WTC11 (cell line): ENCODE measurements around the gene TPPP3. TPM values are rescaled to one million over a fixed set of nuclear protein-coding genes. Genes with fewer than 3 reads are reported as not detected.

ENCODE experiments used
- ATAC-seq: fragments of 200-7000 bp; cut with Tn5 transposase; 2 replicates; pipeline ENCODE4 v1.10.0; 2021; ENCODE audit warnings: mild to moderate bottlenecking, moderate library complexity
- CTCF ChIA-PET: fragments of 300-600 bp; sonication (Branson Sonifier 250); formaldehyde crosslinking; loops from one replicate; lab custom pipeline; 2021; ENCODE audit warnings: antibody characterized with exemption; lab: Charles Lee
- POLR2A ChIA-PET: fragments of 350-600 bp; sonication (Branson Sonifier 250); formaldehyde crosslinking; loops from one replicate; lab custom pipeline; 2021; ENCODE audit warnings: antibody characterized with exemption; lab: Charles Lee
- DNase-seq: peaks from one replicate; pipeline ENCODE4 v3.0.0; 2021; ENCODE audit warnings: low spot score
- H3K27ac Mint-ChIP-seq: 2 replicates; pipeline ENCODE4 v1.8.0; 2021; ENCODE audit warnings: mixed read lengths
- H3K27me3 Mint-ChIP-seq: 2 replicates; pipeline ENCODE4 v1.8.0; 2021; ENCODE audit warnings: low read depth, mild to moderate bottlenecking, moderate library complexity, mixed read lengths
- H3K36me3 Mint-ChIP-seq: 2 replicates; pipeline ENCODE4 v1.8.0; 2021; ENCODE audit warnings: mixed read lengths
- H3K4me1 Mint-ChIP-seq: 2 replicates; pipeline ENCODE4 v1.8.0; 2022; ENCODE audit warnings: mixed read lengths
- H3K4me3 Mint-ChIP-seq: 2 replicates; pipeline ENCODE4 v1.8.0; 2021; ENCODE audit warnings: mild to moderate bottlenecking, moderate library complexity, mixed read lengths
- H3K9me3 Mint-ChIP-seq: 2 replicates; pipeline ENCODE4 v1.8.0; 2021; ENCODE audit warnings: mixed read lengths
- ATF1 ChIP-seq: sonication (generic); formaldehyde crosslinking; IDR thresholded peaks from 2 replicates; pipeline ENCODE4 v1.8.1; 2023; ENCODE audit warnings: mild to moderate bottlenecking, moderate library complexity, missing genetic modification reagents
- CREM ChIP-seq: sonication (generic); formaldehyde crosslinking; IDR thresholded peaks from 2 replicates; pipeline ENCODE4 v1.8.1; 2022; ENCODE audit warnings: mild to moderate bottlenecking, missing genetic modification reagents, moderate library complexity
- CTCF ChIP-seq: fragments of 200-600 bp; IDR thresholded peaks from 2 replicates; pipeline ENCODE4 v1.8.0; 2022; ENCODE audit warnings: antibody characterized with exemption
- ERG ChIP-seq: fragments of 250-450 bp; sonication (Bioruptor Pico); IDR thresholded peaks from 2 replicates; pipeline ENCODE4 v1.8.0; 2021; ENCODE audit warnings: mild to moderate bottlenecking
- ESRRA ChIP-seq: sonication (generic); formaldehyde crosslinking; IDR thresholded peaks from 2 replicates; pipeline ENCODE4 v1.8.1; 2022; ENCODE audit warnings: mild to moderate bottlenecking, missing genetic modification reagents, borderline replicate concordance
- ETV6 ChIP-seq: sonication (generic); formaldehyde crosslinking; IDR thresholded peaks from 2 replicates; pipeline ENCODE4 v1.8.1; 2022; ENCODE audit warnings: mild to moderate bottlenecking, missing genetic modification reagents
- GABPB1 ChIP-seq: sonication (generic); formaldehyde crosslinking; IDR thresholded peaks from 2 replicates; pipeline ENCODE4 v1.8.1; 2023; ENCODE audit warnings: mild to moderate bottlenecking, missing genetic modification reagents
- HMGA2 ChIP-seq: fragments of 250-450 bp; sonication (Bioruptor Pico); IDR thresholded peaks from 2 replicates; pipeline ENCODE4 v1.4.0; 2021; ENCODE audit warnings: mild to moderate bottlenecking, moderate library complexity
- KAT7 ChIP-seq: sonication (generic); formaldehyde crosslinking; IDR thresholded peaks from 2 replicates; pipeline ENCODE4 v1.8.1; 2023; ENCODE audit warnings: missing genetic modification reagents, mild to moderate bottlenecking, borderline replicate concordance
- MAX ChIP-seq: sonication (generic); formaldehyde crosslinking; IDR thresholded peaks from 2 replicates; pipeline ENCODE4 v1.8.0; 2022; ENCODE audit warnings: mild to moderate bottlenecking, missing genetic modification reagents
- MYBL2 ChIP-seq: sonication (generic); formaldehyde crosslinking; IDR thresholded peaks from 2 replicates; pipeline ENCODE4 v1.8.1; 2023; ENCODE audit warnings: mild to moderate bottlenecking, moderate library complexity, missing genetic modification reagents
- NFATC4 ChIP-seq: fragments of 250-450 bp; sonication (Bioruptor Pico); IDR thresholded peaks from 2 replicates; pipeline ENCODE4 v1.9.0; 2021; ENCODE audit warnings: mild to moderate bottlenecking
- NFYB ChIP-seq: sonication (generic); formaldehyde crosslinking; conservative IDR thresholded peaks from 2 replicates; pipeline ENCODE4 v1.8.0; 2022; ENCODE audit warnings: low read depth, missing genetic modification reagents
- OVOL2 ChIP-seq: fragments of 250-450 bp; sonication (Bioruptor Pico); IDR thresholded peaks from 2 replicates; pipeline ENCODE4 v1.9.0; 2021; ENCODE audit warnings: mild to moderate bottlenecking, borderline replicate concordance
- TEAD4 ChIP-seq: sonication (generic); formaldehyde crosslinking; IDR thresholded peaks from 2 replicates; pipeline ENCODE4 v1.8.0; 2022; ENCODE audit warnings: mild to moderate bottlenecking, missing genetic modification reagents
- USF2 ChIP-seq: sonication (generic); formaldehyde crosslinking; IDR thresholded peaks from 2 replicates; pipeline ENCODE4 v1.8.1; 2023; ENCODE audit warnings: mild to moderate bottlenecking, missing genetic modification reagents, moderate library complexity
- ZMAT4 ChIP-seq: fragments of 250-450 bp; sonication (Bioruptor Pico); IDR thresholded peaks from 2 replicates; pipeline ENCODE4 v1.9.0; 2021; ENCODE audit warnings: mild to moderate bottlenecking
- ZNF416 ChIP-seq: fragments of 250-450 bp; sonication (Bioruptor Pico); IDR thresholded peaks from 2 replicates; pipeline ENCODE4 v1.9.0; 2021; ENCODE audit warnings: mild to moderate bottlenecking, inconsistent platforms
- ZNF425 ChIP-seq: fragments of 250-450 bp; sonication (Bioruptor Pico); conservative IDR thresholded peaks from 2 replicates; pipeline ENCODE4 v1.9.0; 2021; ENCODE audit warnings: mild to moderate bottlenecking
- ZNF512 ChIP-seq: sonication (generic); formaldehyde crosslinking; IDR thresholded peaks from 2 replicates; pipeline ENCODE4 v1.8.1; 2022; ENCODE audit warnings: missing genetic modification reagents, borderline replicate concordance
- total RNA-seq: library from RNA; stranded (reverse); gene quantifications from 3 replicates; pipeline ENCODE4 v1.2.3, GENCODE V29; 2021

Gene TPPP3
- total RNA-seq, 1 experiment from 2014 or later: 0.74 TPM

GRCh38 chr16:67430504-67430976, 37.2 kb upstream of the TPPP3 start (continued):
- TF ChIP-seq CREM (no peak; the same call in 1 of the 2 replicates), MYBL2 (CRISPR knock-in tag) (peak; percentile 92), HMGA2 (CRISPR knock-in tag) (no peak), MAX (peak; percentile 89; the same call in 1 of the 2 replicates), USF2 (CRISPR knock-in tag) (peak; percentile 54; the same call in 1 of the 2 replicates), ZNF512 (CRISPR knock-in tag) (no peak), ZMAT4 (no peak), NFYB (CRISPR knock-in tag) (peak; percentile 23; the same call in 1 of the 2 replicates), KAT7 (no peak; the same call in 1 of the 2 replicates), ATF1 (CRISPR knock-in tag) (no peak)
- TF ChIP-seq, all 79 proteins: peak for 22

- no peak for DNase-seq
- Mint-ChIP-seq H3K27ac (peak overlapping the region; percentile 53; the same call in 1 of the 2 replicates), H3K4me1 (peaks cover 71% of the 10 kb centered on the region), H3K9me3 (no peaks in the 10 kb centered on the region), H3K4me3 (peak overlapping the region; percentile 77), H3K36me3 (no peaks in the 10 kb centered on the region), H3K27me3 (peaks cover 12% of the 10 kb centered on the region)
- no peak for ATAC-seq
- POLR2A ChIA-PET: interaction anchor here (0.6 to 1.3 kb wide), 3 partner anchors 12 to 81 kb away, joined by 3 to 5 read pairs (median 3); no protein-coding TSS in a partner anchor
- TF ChIP-seq OVOL2 (CRISPR knock-in tag) (no peak), ZNF416 (no peak), CTCF (no peak)
- CTCF ChIA-PET: interaction anchor here (0.6 to 10.4 kb wide), 18 partner anchors 9 to 412 kb away, joined by 3 to 234 read pairs (median 10); no protein-coding TSS in a partner anchor
Measured at GRCh38 chr16:67429799-67430503, 36.7 kb upstream of the TPPP3 start.

GRCh38 chr16:67429053-67429798, 35.9 kb upstream of the TPPP3 start:
- Mint-ChIP-seq H3K4me1 (peaks cover 77% of the 10 kb centered on the region), H3K27ac (no peak overlapping the region), H3K36me3 (no peaks in the 10 kb centered on the region), H3K9me3 (no peaks in the 10 kb centered on the region), H3K4me3 (peak overlapping the region; percentile 77), H3K27me3 (peaks cover 12% of the 10 kb centered on the region)
- DNase-seq: no peak
- ATAC-seq: no peak
- POLR2A ChIA-PET: no interaction called here
- CTCF ChIA-PET: interaction anchor here (0.6 to 10.4 kb wide), 21 partner anchors 9 to 468 kb away, joined by 3 to 234 read pairs (median 11); partner anchors contain the start of genes ATP6V0D1, CES3, LRRC36 and ZDHHC1
- TF ChIP-seq ZNF425 (CRISPR knock-in tag) (no peak), ERG (CRISPR knock-in tag) (no peak), ESRRA (CRISPR knock-in tag) (peak; percentile 62; the same call in 1 of the 2 replicates), ETV6 (no peak), TEAD4 (CRISPR knock-in tag) (no peak), KAT7 (no peak), USF2 (CRISPR knock-in tag) (no peak), GABPB1 (CRISPR knock-in tag) (0 out of 2 replicates have a peak, but pooled peaks have one; percentile 46), NFATC4 (CRISPR knock-in tag) (no peak)
